ENCODE results near the gene SCTR. TPM values are rescaled to one million over a fixed set of nuclear protein-coding genes. Genes with fewer than 3 reads are reported as not detected.

Gene SCTR
- total and polyA plus RNA-seq, 2 of the 13 experiments (the other 11 are each of a cell fraction or from before 2014, with no cell fraction given), result not detected

- TF ChIP-seq ZNF124 (CRISPR knock-in tag; IDR thresholded peaks at IDR 0.05), result 0 out of 2 replicates have a peak, but pooled peaks have one; percentile 21
- no peak for TF ChIP-seq CEBPB (IDR thresholded peaks at IDR 0.05; ENCODE audit: borderline replicate concordance, low read depth, low read length)
- TF ChIP-seq ZNF121 (CRISPR knock-in tag; IDR thresholded peaks at IDR 0.05), result no peak
- TF ChIP-seq HOMEZ (CRISPR knock-in tag; IDR thresholded peaks at IDR 0.05; ENCODE audit: low read depth), result no peak
- TF ChIP-seq CHCHD3 (CRISPR knock-in tag; IDR thresholded peaks at IDR 0.05), result peak; percentile 52; the same call in 1 of the 2 replicates
- no peak for TF ChIP-seq ZBED4 (CRISPR knock-in tag; IDR thresholded peaks at IDR 0.05; ENCODE audit: borderline replicate concordance)
- no peak for TF ChIP-seq ZNF557 (CRISPR knock-in tag; IDR thresholded peaks at IDR 0.05)
- TF ChIP-seq BCLAF1 (IDR thresholded peaks at IDR 0.05), result no peak
- TF ChIP-seq KIAA2018 (CRISPR knock-in tag; IDR thresholded peaks at IDR 0.05; ENCODE audit: borderline replicate concordance), result no peak
- TF ChIP-seq EED (CRISPR knock-in tag; IDR thresholded peaks at IDR 0.05), result no peak
- no peak for TF ChIP-seq MIER3 (CRISPR knock-in tag; IDR thresholded peaks at IDR 0.05; ENCODE audit: borderline replicate concordance)
Observed at GRCh38 chr2:119431976-119432850, 92.1 kb downstream of the SCTR start (continued).
